A549 treated with ZK216348 at 1 μM for 4 hours (cell line): ENCODE data around the gene OTUD6A. TPM values are rescaled to one million over a fixed set of nuclear protein-coding genes. Genes with fewer than 3 reads are reported as not detected.

Source experiments
- total RNA-seq: library from RNA; stranded (reverse); fragments of 200-300 nt; extraction: Qiagen RNA extraction; gene quantifications from 5 replicates; pipeline ENCODE4 v1.2.3, GENCODE V29; 2022; ENCODE audit warnings: low read depth

Gene OTUD6A
- not detected in 5 replicates for total RNA-seq

GRCh38 chrX:70062076-70062475 is at the start of gene OTUD6A:
TSS of gene OTUD6A (plus strand) at chrX:70062457. CDS start at chrX:70062525, 68 bp downstream.

GRCh38 chrX:70049925-70050324 is 12.3 kb upstream of the OTUD6A start, which contains the start of gene AWAT2:
TSS of gene AWAT2 (minus strand) at chrX:70049938. CDS start at chrX:70049932, 6 bp downstream.

Other genes starting within 250 kb of the OTUD6A start
- gene AWAT2, start 12.5 kb upstream of the OTUD6A start, total RNA-seq = not detected in 5 replicates
- 61.9 to 69.2 TPM (median 64.2 TPM) in 5 replicates for gene IGBP1, start 71.0 kb downstream of the OTUD6A start, total RNA-seq
- not detected in 5 replicates for gene DGAT2L6, start 115.0 kb downstream of the OTUD6A start, total RNA-seq
- not detected in 5 replicates for gene AWAT1, start 172.2 kb downstream of the OTUD6A start, total RNA-seq
- gene P2RY4, start 197.7 kb downstream of the OTUD6A start, total RNA-seq = not detected in 5 replicates
- not detected in 5 replicates for gene ARR3, start 205.9 kb downstream of the OTUD6A start, total RNA-seq
- not detected in 5 replicates for gene RAB41, start 219.7 kb downstream of the OTUD6A start, total RNA-seq
- gene PDZD11, start 227.5 kb downstream of the OTUD6A start, total RNA-seq = 82.1 to 95.5 TPM (median 93.4 TPM) in 5 replicates
- gene KIF4A, start 227.6 kb downstream of the OTUD6A start, total RNA-seq = 24.7 to 29.6 TPM (median 27.7 TPM) in 5 replicates